ENCODE measurements around the gene ZNF511. TPM values are rescaled to one million over a fixed set of nuclear protein-coding genes. Genes with fewer than 3 reads are reported as not detected.

The ZNF511 gene
- total RNA-seq, 2 experiments from 2014 or later, result 68.8 to 95.0 TPM

DNA sequence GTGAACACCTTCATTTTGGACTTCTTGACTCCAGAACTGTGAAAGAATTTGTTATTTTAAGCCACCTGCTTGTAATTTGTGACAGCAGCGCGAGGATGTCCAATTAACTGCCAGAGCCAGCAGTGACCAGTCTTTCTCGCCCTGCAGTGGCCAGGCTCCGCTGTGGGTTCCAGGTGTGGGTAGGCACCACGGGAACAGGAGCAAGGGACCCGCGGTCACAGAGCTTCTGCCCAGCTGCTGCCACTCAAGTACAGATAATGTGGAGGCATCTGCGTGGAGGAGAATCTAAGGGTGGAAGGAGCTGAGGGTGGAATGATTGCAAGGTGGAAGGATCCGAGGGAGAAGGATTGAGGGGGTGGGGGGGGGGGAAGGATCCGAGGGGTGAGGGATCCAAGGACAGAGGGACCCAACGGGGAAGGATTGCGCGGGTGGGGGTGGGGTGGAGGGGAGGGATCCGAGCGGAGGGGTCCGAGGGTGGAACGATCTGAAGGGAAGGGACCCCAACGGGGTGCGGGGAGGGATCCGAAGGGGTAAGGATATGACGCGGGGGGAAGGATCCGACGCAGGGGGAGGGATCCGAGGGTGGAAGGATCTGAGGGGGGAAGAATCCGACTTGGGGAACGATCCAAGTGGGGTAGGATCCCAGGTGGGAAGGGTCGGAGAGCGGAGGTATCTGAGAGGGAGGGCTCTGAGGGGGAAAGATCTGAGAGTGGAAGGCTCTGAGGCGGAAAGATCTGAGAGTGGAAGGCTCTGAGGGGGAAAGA lies 24.4 kb downstream of the ZNF511 start:
- no peak overlapping the region for H3K4me2 ChIP-seq (ENCODE audit: low read length)
- no peaks in the 10 kb centered on the region for H3K4me1 ChIP-seq (ENCODE audit: insufficient read depth, low read length, poor library complexity, severe bottlenecking)
- H3K27ac ChIP-seq (ENCODE audit: low read depth, low read length, poor library complexity, severe bottlenecking), result no peak overlapping the region
- ChIA-PET POLR2A (no interaction called here), CTCF (ENCODE audit: unreplicated experiment) (no interaction called here)
- no peaks in the 10 kb centered on the region for H3K9me2 ChIP-seq (ENCODE audit: insufficient read depth, low read length)
- intact Hi-C loops (cut with micrococcal nuclease; ENCODE audit: unreplicated experiment), result no loop called here
- no peaks in the 10 kb centered on the region for H3K36me3 ChIP-seq (ENCODE audit: insufficient read depth, low read length)
- no peak overlapping the region for H2AFZ ChIP-seq (ENCODE audit: low read length)
- no peaks in the 10 kb centered on the region for H3K79me2 ChIP-seq (ENCODE audit: insufficient read depth, low read depth, low read length)
- no peak overlapping the region for H3K4me3 ChIP-seq (ENCODE audit: low read depth, low read length, poor library complexity, severe bottlenecking)
- no peak for TF ChIP-seq EZH2phosphoT487 (IDR thresholded peaks at IDR 0.05; ENCODE audit: borderline replicate concordance, low read depth, low read length)
- no peak for TF ChIP-seq CTCF (conservative IDR thresholded peaks at IDR 0.05; ENCODE audit: low read length)
- H4K20me1 ChIP-seq (ENCODE audit: insufficient read depth, low read length), result no peaks in the 10 kb centered on the region
- no peaks in the 10 kb centered on the region; the same call in 1 of the 2 replicates for H3K9me3 ChIP-seq (ENCODE audit: low read length)
- no peak for DNase-seq (ENCODE audit: low spot score)
- no TSS peak for BruUV-seq (replicated peaks)

GRCh38 chr10:133334503-133335245 lies 26.0 kb downstream of the ZNF511 start:
- Histone ChIP-seq H3K4me3 (ENCODE audit: low read depth, low read length, poor library complexity, severe bottlenecking) (no peak overlapping the region), H4K20me1 (ENCODE audit: insufficient read depth, low read length) (no peaks in the 10 kb centered on the region), H3K79me2 (ENCODE audit: insufficient read depth, low read depth, low read length) (no peaks in the 10 kb centered on the region), H3K4me2 (ENCODE audit: low read length) (no peak overlapping the region), H3K9me3 (ENCODE audit: low read length) (no peaks in the 10 kb centered on the region; the same call in 1 of the 2 replicates), H3K9me2 (ENCODE audit: insufficient read depth, low read length) (no peaks in the 10 kb centered on the region), H3K27ac (ENCODE audit: low read depth, low read length, poor library complexity, severe bottlenecking) (no peak overlapping the region), H3K36me3 (ENCODE audit: insufficient read depth, low read length) (no peaks in the 10 kb centered on the region), H2AFZ (ENCODE audit: low read length) (no peak overlapping the region), H3K4me1 (ENCODE audit: insufficient read depth, low read length, poor library complexity, severe bottlenecking) (no peaks in the 10 kb centered on the region)
- no TSS peak for BruUV-seq (replicated peaks)
- POLR2A ChIA-PET, result no interaction called here
- CTCF ChIA-PET (ENCODE audit: unreplicated experiment), result no interaction called here
- TF ChIP-seq EZH2phosphoT487 (IDR thresholded peaks at IDR 0.05; ENCODE audit: borderline replicate concordance, low read depth, low read length) (no peak), CTCF (conservative IDR thresholded peaks at IDR 0.05; ENCODE audit: low read length) (no peak)
- intact Hi-C loops (cut with micrococcal nuclease; ENCODE audit: unreplicated experiment), result no loop called here
- DNase-seq (ENCODE audit: low spot score), result no peak

Data from OCI-LY7 (cell line).